ENCODE results near the gene CNTD1.

Gene CNTD1

GRCh38 chr17:42806249-42806648, 7.6 kb downstream of the CNTD1 start:
- no peak for DNase-seq

GRCh38 chr17:42809250-42809649, 10.6 kb downstream of the CNTD1 start:
- no peak for DNase-seq

- no peak for DNase-seq
Measured at GRCh38 chr17:42814633-42815399, 16.2 kb downstream of the CNTD1 start.

- no peak for DNase-seq
Measured at GRCh38 chr17:42817866-42818265, 19.2 kb downstream of the CNTD1 start.

GRCh38 chr17:42818379-42818778, 19.7 kb downstream of the CNTD1 start:
- DNase-seq = no peak

GRCh38 chr17:42819939-42820535, 21.4 kb downstream of the CNTD1 start:
- peak; percentile 40 for DNase-seq

GRCh38 chr17:42821176-42821575, 22.5 kb downstream of the CNTD1 start:
- DNase-seq = no peak

- no peak for DNase-seq
Measured at GRCh38 chr17:42827472-42827871, 28.8 kb downstream of the CNTD1 start.

- DNase-seq = no peak
Measured at GRCh38 chr17:42830971-42831370, 32.3 kb downstream of the CNTD1 start.

GRCh38 chr17:42832213-42832933, 33.7 kb downstream of the CNTD1 start:
- no peak for DNase-seq

GRCh38 chr17:42832934-42833766, 34.5 kb downstream of the CNTD1 start, which contains the start of gene PSME3:
PSME3 (plus strand) TSS chr17:42833397; CDS start chr17:42833632, 235 bp downstream.
- DNase-seq = peak; percentile 82

- DNase-seq = no peak
Measured at GRCh38 chr17:42833767-42834422, 35.2 kb downstream of the CNTD1 start.

GRCh38 chr17:42835732-42836131, 37.1 kb downstream of the CNTD1 start:
- no peak for DNase-seq

- no peak for DNase-seq
Measured at GRCh38 chr17:42841975-42842685, 43.5 kb downstream of the CNTD1 start.

GRCh38 chr17:42843358-42843934, 44.8 kb downstream of the CNTD1 start:
- no peak for DNase-seq

- DNase-seq = no peak
Measured at GRCh38 chr17:42844271-42844670, 45.6 kb downstream of the CNTD1 start, which contains the start of gene AOC2. AOC2 (plus strand) TSS chr17:42844580; CDS start chr17:42844627, 47 bp downstream.

- DNase-seq = no peak
Measured at GRCh38 chr17:42844761-42845555, 46.3 kb downstream of the CNTD1 start.

- no peak for DNase-seq
Measured at GRCh38 chr17:42845556-42845917, 46.9 kb downstream of the CNTD1 start.

- no peak for DNase-seq
Measured at GRCh38 chr17:42845918-42846593, 47.4 kb downstream of the CNTD1 start.
